Activated CD4-positive, alpha-beta T cell treated with anti-CD3 and anti-CD28 coated beads, Interleukin-2, amount 50 U/mL, for 1 hour (primary cell): ENCODE data around the gene RAVER2.
"Not testable (repeated sequence)": the region's sequence is repeated elsewhere in the genome, so short reads cannot be mapped to it uniquely, and the experiment has no call there.

Experiments
- DNase-seq: peaks from one replicate; pipeline ENCODE4 v3.0.0-alpha.2; 2020

RAVER2 gene

GRCh38 chr1:64750092-64750491 is 5.2 kb downstream of the RAVER2 start:
- no peak for DNase-seq

GRCh38 chr1:64750875-64751274 is 6.0 kb downstream of the RAVER2 start:
- no peak for DNase-seq

- no peak for DNase-seq
Observed at GRCh38 chr1:64754173-64754572, 9.3 kb downstream of the RAVER2 start.

- no peak for DNase-seq
Observed at GRCh38 chr1:64755361-64755760, 10.5 kb downstream of the RAVER2 start.

GRCh38 chr1:64756770-64757169 is 11.9 kb downstream of the RAVER2 start:
- DNase-seq: no peak

GRCh38 chr1:64757213-64757612 is 12.3 kb downstream of the RAVER2 start:
- no peak for DNase-seq

- DNase-seq: no peak
Observed at GRCh38 chr1:64758233-64758632, 13.4 kb downstream of the RAVER2 start.

GRCh38 chr1:64759968-64760367 is 15.1 kb downstream of the RAVER2 start:
- no peak for DNase-seq

- DNase-seq: no peak
Observed at GRCh38 chr1:64765012-64765411, 20.1 kb downstream of the RAVER2 start.

- DNase-seq: no peak
Observed at GRCh38 chr1:64765826-64766225, 21.0 kb downstream of the RAVER2 start.

- DNase-seq: no peak
Observed at GRCh38 chr1:64766429-64766828, 21.6 kb downstream of the RAVER2 start.

- DNase-seq: no peak
Observed at GRCh38 chr1:64769482-64769881, 24.6 kb downstream of the RAVER2 start.

- DNase-seq: no peak
Observed at GRCh38 chr1:64769971-64770370, 25.1 kb downstream of the RAVER2 start.

GRCh38 chr1:64773306-64773705 is 28.4 kb downstream of the RAVER2 start:
- DNase-seq: not testable (repeated sequence)

GRCh38 chr1:64775113-64775512 is 30.2 kb downstream of the RAVER2 start:
- DNase-seq: no peak

GRCh38 chr1:64782044-64782443 is 37.2 kb downstream of the RAVER2 start:
- DNase-seq: not testable (repeated sequence)

GRCh38 chr1:64782848-64783247 is 38.0 kb downstream of the RAVER2 start:
- DNase-seq: not testable (repeated sequence)

- no peak for DNase-seq
Observed at GRCh38 chr1:64790832-64791487, 46.1 kb downstream of the RAVER2 start.

GRCh38 chr1:64798872-64799271 is 54.0 kb downstream of the RAVER2 start:
- no peak for DNase-seq

- DNase-seq: no peak
Observed at GRCh38 chr1:64801851-64802523, 57.1 kb downstream of the RAVER2 start.

GRCh38 chr1:64809309-64809708 is 64.4 kb downstream of the RAVER2 start:
- DNase-seq: no peak

GRCh38 chr1:64810001-64810400 is 65.1 kb downstream of the RAVER2 start:
- DNase-seq: no peak

- DNase-seq: no peak
Observed at GRCh38 chr1:64811131-64811530, 66.3 kb downstream of the RAVER2 start.

- DNase-seq: no peak
Observed at GRCh38 chr1:64814427-64814826, 69.6 kb downstream of the RAVER2 start.

- DNase-seq: not testable (repeated sequence)
Observed at GRCh38 chr1:64817364-64817763, 72.5 kb downstream of the RAVER2 start.
